Measurements from ENCODE around the gene PEX6. TPM values are rescaled to one million over a fixed set of nuclear protein-coding genes. Genes with fewer than 3 reads are reported as not detected.

Gene PEX6
- polyA plus RNA-seq, 1 donor (not counting 4 experiments of a cell fraction or from before 2014, with no cell fraction given): 5.6 TPM

DNA sequence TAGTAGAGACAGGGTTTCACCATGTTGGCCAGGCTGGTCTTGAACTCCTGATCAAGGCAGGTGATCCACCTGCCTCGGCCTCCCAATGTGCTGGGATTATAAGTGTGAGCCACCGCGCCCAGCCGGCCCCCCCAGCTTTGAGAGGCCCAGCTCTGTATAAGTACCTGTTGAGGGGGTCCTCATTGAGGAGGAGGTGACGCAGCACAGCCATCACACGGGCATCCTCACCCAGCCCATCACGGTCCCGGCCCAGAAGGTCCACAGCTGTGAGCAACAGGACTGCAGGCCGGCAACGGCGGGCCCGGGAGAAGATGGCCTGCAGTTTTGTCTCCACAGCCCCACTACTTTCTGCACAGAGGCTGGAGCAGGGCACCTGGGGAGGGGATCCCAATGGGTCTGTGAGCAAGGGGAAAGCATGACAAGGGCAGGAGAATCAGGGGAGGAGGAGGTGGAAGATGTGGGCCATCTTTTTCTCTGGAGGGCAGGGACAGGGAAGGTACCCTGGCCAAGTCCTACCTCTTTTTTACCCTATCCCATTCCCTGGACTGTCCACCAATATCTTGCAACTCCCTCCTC lies 10.8 kb downstream of the PEX6 start:
- no peak for DNase-seq (ENCODE audit: low read depth, low spot score)
- no peaks in the 10 kb centered on the region for H3K27me3 ChIP-seq (ENCODE audit: control insufficient read depth, extremely low read depth, insufficient read depth, low read length)
- dilution Hi-C loops (cut with MboI; ENCODE audit: extremely low pct_ligation_motif_present, low sequenced_read_pairs): no loop called here
- peaks cover 6% of the 10 kb centered on the region for H3K4me1 ChIP-seq (ENCODE audit: control insufficient read depth, extremely low read depth, insufficient read depth, low read length)
- TF ChIP-seq, protein P1, sequence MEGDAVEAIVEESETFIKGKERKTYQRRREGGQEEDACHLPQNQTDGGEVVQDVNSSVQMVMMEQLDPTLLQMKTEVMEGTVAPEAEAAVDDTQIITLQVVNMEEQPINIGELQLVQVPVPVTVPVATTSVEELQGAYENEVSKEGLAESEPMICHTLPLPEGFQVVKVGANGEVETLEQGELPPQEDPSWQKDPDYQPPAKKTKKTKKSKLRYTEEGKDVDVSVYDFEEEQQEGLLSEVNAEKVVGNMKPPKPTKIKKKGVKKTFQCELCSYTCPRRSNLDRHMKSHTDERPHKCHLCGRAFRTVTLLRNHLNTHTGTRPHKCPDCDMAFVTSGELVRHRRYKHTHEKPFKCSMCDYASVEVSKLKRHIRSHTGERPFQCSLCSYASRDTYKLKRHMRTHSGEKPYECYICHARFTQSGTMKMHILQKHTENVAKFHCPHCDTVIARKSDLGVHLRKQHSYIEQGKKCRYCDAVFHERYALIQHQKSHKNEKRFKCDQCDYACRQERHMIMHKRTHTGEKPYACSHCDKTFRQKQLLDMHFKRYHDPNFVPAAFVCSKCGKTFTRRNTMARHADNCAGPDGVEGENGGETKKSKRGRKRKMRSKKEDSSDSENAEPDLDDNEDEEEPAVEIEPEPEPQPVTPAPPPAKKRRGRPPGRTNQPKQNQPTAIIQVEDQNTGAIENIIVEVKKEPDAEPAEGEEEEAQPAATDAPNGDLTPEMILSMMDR (optimal IDR thresholded peaks at IDR 0.05 in 1 of 3, IDR thresholded peaks at IDR 0.05 in 1 of 3, conservative IDR thresholded peaks at IDR 0.05 in 1 of 3; ENCODE audit: extremely low read depth in 1 of 3, insufficient read depth in 2 of 3, low read length in 3 of 3): no peak
- TF ChIP-seq EZH2 (IDR thresholded peaks at IDR 0.05; ENCODE audit: low read length): no peak
- no peak overlapping the region for H3K4me3 ChIP-seq (ENCODE audit: control insufficient read depth in 2 of 3, extremely low read depth in 1 of 3, insufficient read depth in 2 of 3, low read depth in 1 of 3, low read length in 3 of 3)
- no peaks in the 10 kb centered on the region for H3K79me2 ChIP-seq (ENCODE audit: control insufficient read depth, insufficient read depth, low read length)
- no peaks in the 10 kb centered on the region for H3K9me3 ChIP-seq (ENCODE audit: control insufficient read depth, low read depth, low read length)
- no peak for FAIRE-seq
- H3K27ac ChIP-seq (ENCODE audit: control insufficient read depth, insufficient read depth, low read length): no peak overlapping the region
- H3K9me1 ChIP-seq (ENCODE audit: control insufficient read depth, extremely low read depth, insufficient read depth, low read length): no peaks in the 10 kb centered on the region
- no peak overlapping the region for H3K4me2 ChIP-seq (ENCODE audit: control insufficient read depth, extremely low read depth, insufficient read depth, low read depth, low read length)
- peaks cover 11 to 23% of the 10 kb centered on the region in 2 experiments for H3K36me3 ChIP-seq (ENCODE audit: control insufficient read depth in 2 of 2, extremely low read depth in 1 of 2, insufficient read depth in 2 of 2, low read length in 2 of 2)
- no peaks in the 10 kb centered on the region for H4K20me1 ChIP-seq (ENCODE audit: control insufficient read depth, extremely low read depth, insufficient read depth, low read length)
- no peak overlapping the region for H3K9ac ChIP-seq (ENCODE audit: control insufficient read depth, extremely low read depth, insufficient read depth, low read length)
- no peak overlapping the region for H2AFZ ChIP-seq (ENCODE audit: control insufficient read depth, low read length)

DNA sequence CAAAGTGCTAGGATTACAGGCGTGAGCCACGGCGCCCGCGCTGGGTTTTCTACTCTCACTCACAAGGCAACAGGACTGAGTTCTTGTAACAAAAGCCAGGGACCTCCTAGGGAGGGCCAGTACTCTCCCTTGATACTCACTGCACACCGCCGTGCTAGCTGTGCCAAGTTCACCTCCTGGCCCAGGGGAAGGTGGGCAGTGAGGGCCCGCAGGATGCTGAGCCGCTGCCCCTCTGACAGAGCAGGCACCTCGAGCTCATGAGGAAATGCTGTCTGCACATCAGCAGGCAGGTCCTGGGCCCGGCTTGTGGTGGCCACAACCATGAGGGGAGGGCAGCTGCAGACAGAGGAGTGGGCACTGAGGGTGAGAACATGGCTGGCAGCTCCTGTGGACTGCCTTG lies 11.8 kb downstream of the PEX6 start:
- TF ChIP-seq, protein P1 (optimal IDR thresholded peaks at IDR 0.05 in 1 of 3, IDR thresholded peaks at IDR 0.05 in 1 of 3, conservative IDR thresholded peaks at IDR 0.05 in 1 of 3; ENCODE audit: extremely low read depth in 1 of 3, insufficient read depth in 2 of 3, low read length in 3 of 3): no peak
- TF ChIP-seq EZH2 (IDR thresholded peaks at IDR 0.05; ENCODE audit: low read length): no peak
- Histone ChIP-seq H3K79me2 (ENCODE audit: control insufficient read depth, insufficient read depth, low read length) (no peaks in the 10 kb centered on the region), H3K4me2 (ENCODE audit: control insufficient read depth, extremely low read depth, insufficient read depth, low read depth, low read length) (no peak overlapping the region), H3K27me3 (ENCODE audit: control insufficient read depth, extremely low read depth, insufficient read depth, low read length) (no peaks in the 10 kb centered on the region), H3K4me1 (ENCODE audit: control insufficient read depth, extremely low read depth, insufficient read depth, low read length) (peaks cover 6% of the 10 kb centered on the region), H4K20me1 (ENCODE audit: control insufficient read depth, extremely low read depth, insufficient read depth, low read length) (no peaks in the 10 kb centered on the region), H3K9ac (ENCODE audit: control insufficient read depth, extremely low read depth, insufficient read depth, low read length) (no peak overlapping the region), H3K27ac (ENCODE audit: control insufficient read depth, insufficient read depth, low read length) (no peak overlapping the region), H2AFZ (ENCODE audit: control insufficient read depth, low read length) (no peak overlapping the region), H3K4me3 (ENCODE audit: control insufficient read depth in 2 of 3, extremely low read depth in 1 of 3, insufficient read depth in 2 of 3, low read depth in 1 of 3, low read length in 3 of 3) (no peak overlapping the region), H3K9me1 (ENCODE audit: control insufficient read depth, extremely low read depth, insufficient read depth, low read length) (no peaks in the 10 kb centered on the region), H3K9me3 (ENCODE audit: control insufficient read depth, low read depth, low read length) (no peaks in the 10 kb centered on the region), H3K36me3 (ENCODE audit: control insufficient read depth in 2 of 2, extremely low read depth in 1 of 2, insufficient read depth in 2 of 2, low read length in 2 of 2) (peaks cover 11 to 23% of the 10 kb centered on the region in 2 experiments)
- dilution Hi-C loops (cut with MboI; ENCODE audit: extremely low pct_ligation_motif_present, low sequenced_read_pairs): no loop called here
- FAIRE-seq (no peak), DNase-seq (ENCODE audit: low read depth, low spot score) (no peak)

Data from keratinocyte (primary cell).